Upper lobe of right lung (tissue), 1 donor: Measurements from ENCODE around the gene ACSS1. TPM values are rescaled to one million over a fixed set of nuclear protein-coding genes. Genes with fewer than 3 reads are reported as not detected.

ENCODE experiments used
- ATAC-seq: fragments of 200-7000 bp; cut with Tn5 transposase; one replicate; pipeline ENCODE4 v1.9.1; 2020; ENCODE audit warnings: mild to moderate bottlenecking, moderate library complexity
- DNase-seq: peaks from one replicate; pipeline ENCODE4 v3.0.0-alpha.2; 2020
- H3K27ac ChIP-seq: fragments of 200-600 bp; one replicate; pipeline ENCODE4 v1.8.0; 2022
- H3K27me3 ChIP-seq: fragments of 200-600 bp; one replicate; pipeline ENCODE4 v1.8.0; 2022; ENCODE audit warnings: mild to moderate bottlenecking
- H3K36me3 ChIP-seq: fragments of 200-600 bp; one replicate; pipeline ENCODE4 v1.8.0; 2022
- H3K4me1 ChIP-seq: fragments of 200-600 bp; one replicate; pipeline ENCODE4 v1.8.0; 2022
- H3K4me3 ChIP-seq: fragments of 200-600 bp; one replicate; pipeline ENCODE4 v1.8.0; 2022; ENCODE audit warnings: mild to moderate bottlenecking
- H3K9me3 ChIP-seq: fragments of 200-600 bp; one replicate; pipeline ENCODE4 v1.8.0; 2022
- intact Hi-C: fragments of 100-400 bp; cut with DNase I; formaldehyde crosslinking; loops from one replicate; pipeline ENCODE4 v1.11.0; 2022
- total RNA-seq: library from RNA; stranded (reverse); fragmentation: NEBNext Ultra II Directional; extraction: Animal tissue kit (Norgen Biotek cat#: 25700); gene quantifications from one replicate; pipeline ENCODE4 v1.2.1, GENCODE V29; 2021
- TF ChIP-seq, protein P1 (sequence below): fragments of 200-600 bp; IDR thresholded peaks from one replicate; pipeline ENCODE4 v1.8.0; 2022; ENCODE audit warnings: antibody characterized with exemption
- donor health status: DM: no; HTN: yes; CAD: no; lungs with severe emphysema.

The ACSS1 gene
- total RNA-seq, 1 donor from 2014 or later = 37.2 TPM

DNA sequence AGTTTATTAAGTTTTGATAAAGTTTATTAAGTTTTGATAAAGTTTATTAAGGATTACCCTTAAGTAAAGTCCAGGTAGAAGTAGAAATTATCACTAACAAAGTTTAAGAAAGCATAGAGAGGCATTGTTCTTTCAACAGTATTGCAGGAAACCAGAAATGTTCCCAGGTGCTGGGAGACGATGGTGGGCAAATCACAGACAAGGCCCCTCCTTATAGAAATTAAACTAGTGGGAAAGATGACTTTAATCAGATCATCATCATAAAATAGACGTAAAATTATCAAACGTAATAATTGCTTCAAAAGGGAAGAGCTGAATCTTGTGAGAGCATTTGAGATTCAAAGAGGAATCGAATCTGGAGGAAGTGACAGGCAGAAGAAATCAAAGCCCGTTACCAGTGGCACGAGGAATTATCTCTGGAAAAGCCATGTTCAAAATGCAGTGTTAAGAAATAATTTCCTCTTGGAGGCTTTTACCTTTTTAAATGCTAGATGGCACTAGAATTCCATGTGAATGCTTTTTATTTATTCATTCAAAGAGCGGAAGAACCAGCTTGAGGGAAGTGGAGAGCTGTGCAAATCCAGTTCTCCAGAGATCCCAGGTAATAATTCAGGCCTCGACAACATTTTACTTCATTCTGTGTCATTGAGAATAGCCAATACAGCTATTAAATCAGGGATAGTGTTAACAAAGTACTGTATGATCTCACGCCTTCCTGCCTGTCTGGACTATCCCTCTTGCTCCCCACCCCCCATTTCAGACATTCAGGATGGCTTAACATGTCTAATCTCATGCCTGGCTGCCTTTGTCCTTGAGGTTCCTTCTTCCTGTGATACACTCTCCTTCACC lies 64.4 kb downstream of the ACSS1 start:
- peak overlapping the region; percentile 95 for H3K4me3 ChIP-seq
- H3K27me3 ChIP-seq = no peaks in the 10 kb centered on the region
- no peaks in the 10 kb centered on the region for H3K36me3 ChIP-seq
- intact Hi-C loops = loop anchor here (10.0 kb wide), 2 partner anchors 181 to 401 kb away; partner anchors contain the start of gene ABHD12
- DNase-seq (no peak), ATAC-seq (peak; percentile 2)
- TF ChIP-seq, protein P1, sequence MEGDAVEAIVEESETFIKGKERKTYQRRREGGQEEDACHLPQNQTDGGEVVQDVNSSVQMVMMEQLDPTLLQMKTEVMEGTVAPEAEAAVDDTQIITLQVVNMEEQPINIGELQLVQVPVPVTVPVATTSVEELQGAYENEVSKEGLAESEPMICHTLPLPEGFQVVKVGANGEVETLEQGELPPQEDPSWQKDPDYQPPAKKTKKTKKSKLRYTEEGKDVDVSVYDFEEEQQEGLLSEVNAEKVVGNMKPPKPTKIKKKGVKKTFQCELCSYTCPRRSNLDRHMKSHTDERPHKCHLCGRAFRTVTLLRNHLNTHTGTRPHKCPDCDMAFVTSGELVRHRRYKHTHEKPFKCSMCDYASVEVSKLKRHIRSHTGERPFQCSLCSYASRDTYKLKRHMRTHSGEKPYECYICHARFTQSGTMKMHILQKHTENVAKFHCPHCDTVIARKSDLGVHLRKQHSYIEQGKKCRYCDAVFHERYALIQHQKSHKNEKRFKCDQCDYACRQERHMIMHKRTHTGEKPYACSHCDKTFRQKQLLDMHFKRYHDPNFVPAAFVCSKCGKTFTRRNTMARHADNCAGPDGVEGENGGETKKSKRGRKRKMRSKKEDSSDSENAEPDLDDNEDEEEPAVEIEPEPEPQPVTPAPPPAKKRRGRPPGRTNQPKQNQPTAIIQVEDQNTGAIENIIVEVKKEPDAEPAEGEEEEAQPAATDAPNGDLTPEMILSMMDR = peak; percentile 46
- H3K9me3 ChIP-seq = no peaks in the 10 kb centered on the region
- peak overlapping the region; percentile 97 for H3K27ac ChIP-seq
- H3K4me1 ChIP-seq = peaks cover 29% of the 10 kb centered on the region

DNA sequence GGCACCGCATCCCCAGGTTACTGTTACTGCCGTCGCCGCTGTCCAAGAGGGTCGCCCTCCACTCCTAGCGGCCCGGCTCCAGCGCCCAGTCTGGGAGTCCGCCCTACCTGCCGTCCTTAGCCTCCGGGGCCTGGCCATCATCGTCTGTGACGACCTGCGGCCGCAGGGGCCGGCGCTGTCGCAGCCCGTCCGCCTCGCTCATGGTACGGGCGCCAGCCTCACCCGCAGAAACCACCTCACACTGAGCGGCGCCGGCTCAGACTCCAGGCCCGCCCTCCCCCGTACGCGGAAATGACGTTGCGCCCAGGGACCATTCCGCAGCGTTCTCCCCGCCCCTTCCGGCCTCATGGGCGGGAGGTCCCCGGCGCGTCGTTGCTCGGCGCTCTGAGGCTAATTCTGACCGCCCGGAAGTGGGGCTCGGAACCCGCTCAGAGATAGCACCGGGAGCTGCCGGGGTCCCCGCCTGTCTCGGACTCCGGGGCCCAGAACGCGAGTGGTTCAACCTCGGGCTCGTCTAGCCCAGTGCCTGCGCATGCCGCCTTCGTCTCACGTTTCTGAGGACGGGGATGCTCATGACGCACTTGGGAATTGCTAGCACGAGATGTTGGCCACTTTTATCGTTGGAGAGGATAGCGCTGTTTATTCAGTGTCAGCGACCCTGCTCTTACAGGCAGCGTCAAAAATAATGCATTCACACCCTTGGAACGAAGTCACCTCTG lies 65.3 kb downstream of the ACSS1 start, which contains the start of gene APMAP:
APMAP (minus strand) TSS at position 265 of the 719 bp plus-strand sequence; CDS start at position 202, 63 bp downstream.
- TF ChIP-seq, protein P1 = no peak
- H3K27me3 ChIP-seq = no peaks in the 10 kb centered on the region
- peak within 1 kb of the TSS; percentile 95 for H3K4me3 ChIP-seq
- intact Hi-C loops = loop anchor here (10.0 kb wide), 2 partner anchors 182 to 402 kb away; partner anchors contain the start of gene ABHD12
- ATAC-seq (peak; percentile 98), DNase-seq (peak; percentile 98)
- no peaks in the 10 kb centered on the region for H3K36me3 ChIP-seq
- H3K4me1 ChIP-seq = peaks cover 29% of the 10 kb centered on the region
- H3K27ac ChIP-seq = peak within 1 kb of the TSS; percentile 97
- no peaks in the 10 kb centered on the region for H3K9me3 ChIP-seq

DNA sequence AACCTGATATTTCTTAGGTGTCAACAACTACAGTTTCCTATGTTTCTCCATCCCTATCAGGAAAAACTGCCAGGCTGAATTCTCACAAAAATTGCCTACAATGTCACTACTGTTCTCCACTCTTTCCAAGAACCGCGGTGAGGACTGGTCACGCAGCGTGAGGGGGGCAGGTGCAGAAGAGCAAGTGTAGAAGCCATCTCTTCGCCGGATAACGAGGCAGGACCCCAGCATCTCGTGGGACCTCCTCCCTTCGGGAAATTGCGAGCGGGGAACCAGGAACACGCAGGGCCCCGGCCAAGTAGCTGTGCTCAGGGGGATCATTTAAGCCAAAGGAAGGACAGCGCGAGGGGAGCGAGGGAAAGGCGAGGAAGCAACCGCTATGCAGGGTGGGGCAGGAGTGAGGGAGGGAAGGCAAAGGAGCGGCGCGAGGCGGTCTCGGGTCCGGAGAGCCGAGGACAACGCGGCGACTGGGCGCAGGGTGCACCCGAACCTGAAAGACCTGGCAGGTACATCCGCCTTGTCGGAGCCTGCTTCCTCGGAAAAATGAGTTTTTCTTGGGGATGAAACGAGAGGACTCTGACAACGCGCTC lies 65.9 kb downstream of the ACSS1 start:
- DNase-seq = peak; percentile 74
- ATAC-seq = peak; percentile 37
- Histone ChIP-seq H3K27me3 (no peaks in the 10 kb centered on the region), H3K9me3 (no peaks in the 10 kb centered on the region), H3K36me3 (no peaks in the 10 kb centered on the region), H3K27ac (peak overlapping the region; percentile 97), H3K4me3 (peak overlapping the region; percentile 95), H3K4me1 (peaks cover 29% of the 10 kb centered on the region)
- TF ChIP-seq, protein P1 = no peak
- intact Hi-C loops = loop anchor here (10.0 kb wide), 2 partner anchors 183 to 403 kb away; partner anchors contain the start of gene ABHD12

DNA sequence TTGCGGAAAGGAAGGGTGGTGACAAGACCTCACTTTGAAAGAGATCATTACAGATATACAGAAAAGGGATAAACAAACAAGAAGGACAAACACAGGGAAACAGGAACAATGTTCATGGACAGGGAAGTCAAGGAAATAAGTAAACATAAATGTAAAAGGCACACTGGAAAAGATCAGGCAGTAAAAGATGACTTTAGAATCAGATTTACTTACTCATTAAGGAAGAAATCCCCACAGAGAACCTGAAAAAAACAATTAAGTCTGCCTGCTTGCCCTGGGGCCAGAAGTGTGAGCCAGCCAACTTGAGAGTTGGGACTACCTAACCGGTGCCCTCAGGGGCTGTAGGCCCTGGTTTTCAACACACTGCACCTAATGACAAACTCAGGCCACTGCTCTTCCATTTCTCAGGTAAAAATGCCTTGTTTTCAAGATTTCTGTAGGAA lies 67.1 kb downstream of the ACSS1 start:
- no peaks in the 10 kb centered on the region for H3K36me3 ChIP-seq
- TF ChIP-seq, protein P1 = no peak
- DNase-seq = no peak
- H3K9me3 ChIP-seq = no peaks in the 10 kb centered on the region
- H3K27ac ChIP-seq = no peak overlapping the region
- ATAC-seq = no peak
- no peak overlapping the region for H3K4me3 ChIP-seq
- H3K4me1 ChIP-seq = peaks cover 39% of the 10 kb centered on the region
- intact Hi-C loops = loop anchor here (10.0 kb wide), 2 partner anchors 184 to 404 kb away; partner anchors contain the start of gene ABHD12
- no peaks in the 10 kb centered on the region for H3K27me3 ChIP-seq

DNA sequence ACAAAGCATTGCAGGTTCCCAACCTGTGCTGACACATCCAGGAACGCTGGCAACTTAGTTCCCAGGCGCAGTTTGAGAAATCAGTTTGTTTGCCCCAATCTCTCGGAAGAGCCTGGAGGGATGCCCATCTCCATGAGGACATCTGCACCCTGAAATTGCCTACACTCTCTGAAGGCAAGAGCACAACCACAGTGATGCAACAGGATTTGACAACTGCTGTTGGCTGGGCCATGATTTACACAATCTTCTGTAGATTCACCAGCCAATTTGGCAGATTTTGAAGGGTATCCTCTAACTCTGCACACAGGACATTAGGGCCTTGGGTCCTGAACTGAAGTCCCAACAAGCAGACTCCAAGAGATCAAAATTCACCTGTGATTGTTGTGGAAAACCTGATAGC lies 68.8 kb downstream of the ACSS1 start:
- H3K4me1 ChIP-seq = peaks cover 34% of the 10 kb centered on the region
- TF ChIP-seq, protein P1 = no peak
- ATAC-seq = no peak
- H3K4me3 ChIP-seq = no peak overlapping the region
- H3K9me3 ChIP-seq = no peaks in the 10 kb centered on the region
- H3K27ac ChIP-seq = no peak overlapping the region
- intact Hi-C loops = no loop called here
- no peaks in the 10 kb centered on the region for H3K27me3 ChIP-seq
- no peaks in the 10 kb centered on the region for H3K36me3 ChIP-seq
- no peak for DNase-seq
